T-cell (primary cell): ENCODE results near the gene LSM6. TPM values are rescaled to one million over a fixed set of nuclear protein-coding genes. Genes with fewer than 3 reads are reported as not detected.

Experiments
- ATAC-seq, 4 experiments: fragments of 200-7000 bp in 3 of 4; fragments of 150-1000 bp in 1 of 4; cut with Tn5 transposase; replicated peaks in 1 of 4; 1 replicate in 3 of 4; 2 replicates in 1 of 4; pipeline ENCODE4 v1.10.0; 2021; ENCODE audit warnings: moderate library complexity in 3 of 4, mild to moderate bottlenecking in 2 of 4, moderate number of reproducible peaks in 1 of 4
- CTCF ChIA-PET, 2 donors: fragments of 300-600 bp; sonication (Branson Sonifier 250); formaldehyde crosslinking; loops; one replicate each; lab custom pipeline; 2022; ENCODE audit warnings: antibody characterized with exemption in 2 of 2; lab: Charles Lee
- POLR2A ChIA-PET, 2 donors: fragments of 300-600 bp; sonication (Branson Sonifier 250); formaldehyde crosslinking; loops; one replicate each; lab custom pipeline; 2022; ENCODE audit warnings: antibody characterized with exemption in 2 of 2; lab: Charles Lee
- DNase-seq, 35 experiments: peaks; one replicate each; pipeline versions ENCODE4 v3.0.0 to v3.0.0-alpha.2; 2013 to 2023
- H3K27ac ChIP-seq: one replicate; pipeline ENCODE4 v1.5.1; 2013; ENCODE audit warnings: low read length
- H3K27me3 ChIP-seq, 2 experiments: replicated peaks in 1 of 2; 1 replicate in 1 of 2; 2 replicates in 1 of 2; pipeline versions ENCODE4 v1.6.1 to v1.7.0; 2013; ENCODE audit warnings: low read length in 1 of 2, mixed read lengths in 1 of 2; ENCODE audit not compliant: control insufficient read depth in 2 of 2, insufficient read depth in 2 of 2; ENCODE audit errors: extremely low read depth in 1 of 2
- H3K36me3 ChIP-seq, 2 donors: 1 replicate in 1 of 2; 2 replicates in 1 of 2; pipeline versions ENCODE4 v1.6.1 to v1.7.0; 2013; ENCODE audit warnings: low read length in 1 of 2; ENCODE audit not compliant: control insufficient read depth in 2 of 2, insufficient read depth in 1 of 2; ENCODE audit errors: extremely low read depth in 1 of 2
- H3K4me1 ChIP-seq, 2 experiments: 1 replicate in 1 of 2; 2 replicates in 1 of 2; pipeline versions ENCODE4 v1.6.1 to v1.7.0; 2013; ENCODE audit warnings: low read length in 2 of 2, mixed read lengths in 1 of 2; ENCODE audit not compliant: insufficient read depth in 2 of 2, control insufficient read depth in 1 of 2; ENCODE audit errors: extremely low read depth in 1 of 2
- H3K4me3 ChIP-seq, 2 donors: 1 replicate in 1 of 2; 2 replicates in 1 of 2; pipeline versions ENCODE4 v1.5.1 to v1.7.0; 2013; ENCODE audit warnings: mild to moderate bottlenecking in 2 of 2, low read length in 1 of 2, moderate library complexity in 1 of 2; ENCODE audit not compliant: control insufficient read depth in 1 of 2; ENCODE audit errors: extremely low read depth in 1 of 2
- H3K9me3 ChIP-seq: 2 replicates; pipeline ENCODE4 v1.7.0; 2013
- H3K27ac Mint-ChIP-seq, 2 donors: one replicate each; pipeline ENCODE4 v1.8.0; 2020 to 2021; ENCODE audit warnings: mild to moderate bottlenecking in 2 of 2, mixed read lengths in 2 of 2
- H3K27me3 Mint-ChIP-seq, 2 donors: one replicate each; pipeline ENCODE4 v1.8.0; 2021 to 2022; ENCODE audit warnings: mixed read lengths in 2 of 2
- H3K36me3 Mint-ChIP-seq: one replicate; pipeline ENCODE4 v1.8.0; 2021; ENCODE audit warnings: mixed read lengths
- H3K4me1 Mint-ChIP-seq, 3 donors: one replicate each; pipeline ENCODE4 v1.8.0; 2020 to 2022; ENCODE audit warnings: mixed read lengths in 3 of 3, mild to moderate bottlenecking in 1 of 3
- H3K4me3 Mint-ChIP-seq, 3 donors: one replicate each; pipeline ENCODE4 v1.8.0; 2020 to 2022; ENCODE audit warnings: mild to moderate bottlenecking in 3 of 3, mixed read lengths in 3 of 3, moderate library complexity in 3 of 3
- H3K9me3 Mint-ChIP-seq, 3 donors: one replicate each; pipeline ENCODE4 v1.8.0; 2020 to 2022; ENCODE audit warnings: mixed read lengths in 3 of 3
- WGBS: methylation state at CpG from one replicate; pipeline ENCODE4 v1.1.5; 2013; ENCODE audit warnings: missing lambda C conversion rate; ENCODE audit not compliant: insufficient coverage; 5-methylcytosine and 5-hydroxymethylcytosine counted together
- total RNA-seq, 35 experiments: library from RNA in 6 of 35; stranded (reverse) in 6 of 35; fragments of 120-200 nt in 1 of 35; gene quantifications; one replicate each; pipeline versions ENCODE4 v1.2.1 to v1.2.4 and lab custom pipeline; 2013 to 2026

Gene LSM6
- total RNA-seq, 5 donors from 2014 or later (not counting 1 experiment from before 2014, with no cell fraction given), result 23.1 to 52.0 (median 45.2) TPM

GRCh38 chr4:146179784-146180370 lies 4.4 kb downstream of the LSM6 start:
- Histone ChIP-seq H3K9me3 (no peaks in the 10 kb centered on the region), H3K4me3 (no peak overlapping the region), H3K27me3 (no peaks in the 10 kb centered on the region), H3K27ac (no peak overlapping the region), H3K36me3 (peaks cover 0 to 23% of the 10 kb centered on the region in 2 donors), H3K4me1 (peaks cover 9 to 17% of the 10 kb centered on the region in 2 experiments)
- Mint-ChIP-seq H3K36me3 (peaks cover 4% of the 10 kb centered on the region), H3K27ac (no peak overlapping the region), H3K4me1 (peaks cover 62 to 65% (median 63%) of the 10 kb centered on the region in 3 donors), H3K4me3 (peak overlapping the region in 1 of 3 donors; percentile 87), H3K9me3 (no peaks in the 10 kb centered on the region), H3K27me3 (no peaks in the 10 kb centered on the region)
- ATAC-seq (no peak), DNase-seq (no peak)
- CTCF ChIA-PET, result interaction anchor here in 1 of 2 donors (0.7 kb wide), 1 partner anchor 24 kb away, joined by 4 read pairs; no protein-coding TSS in a partner anchor
- WGBS, result 100% methylated on average over 3 of the region's 7 CpGs
- POLR2A ChIA-PET, result interaction anchor here in 1 of 2 donors (0.7 kb wide), 1 partner anchor 39 kb away, joined by 3 read pairs; no protein-coding TSS in a partner anchor

GRCh38 chr4:146182443-146182842 lies 6.9 kb downstream of the LSM6 start:
- ATAC-seq (no peak), DNase-seq (no peak)
- Mint-ChIP-seq H3K9me3 (no peaks in the 10 kb centered on the region), H3K27me3 (no peaks in the 10 kb centered on the region), H3K27ac (no peak overlapping the region), H3K4me3 (no peak overlapping the region), H3K4me1 (peaks cover 48 to 51% (median 51%) of the 10 kb centered on the region in 3 donors), H3K36me3 (peaks cover 17% of the 10 kb centered on the region)
- ChIA-PET CTCF (no interaction called here), POLR2A (no interaction called here)
- H3K4me3 ChIP-seq, result no peak overlapping the region
- H3K36me3 ChIP-seq, result peaks cover 0 to 41% of the 10 kb centered on the region in 2 donors
- no peak overlapping the region for H3K27ac ChIP-seq
- H3K4me1 ChIP-seq, result peaks cover 5 to 13% of the 10 kb centered on the region in 2 experiments
- no CpG with 5 or more reads among the region's 3 CpGs for WGBS
- no peaks in the 10 kb centered on the region for H3K9me3 ChIP-seq
- no peaks in the 10 kb centered on the region for H3K27me3 ChIP-seq

GRCh38 chr4:146183209-146183608 lies 7.7 kb downstream of the LSM6 start:
- peaks cover 5 to 6% of the 10 kb centered on the region in 2 experiments for H3K4me1 ChIP-seq
- Mint-ChIP-seq H3K9me3 (no peaks in the 10 kb centered on the region), H3K27me3 (no peaks in the 10 kb centered on the region), H3K27ac (peak overlapping the region in 1 of 2 donors; percentile 7), H3K4me3 (no peak overlapping the region), H3K4me1 (peaks cover 42 to 44% (median 44%) of the 10 kb centered on the region in 3 donors), H3K36me3 (peaks cover 22% of the 10 kb centered on the region)
- no peaks in the 10 kb centered on the region for H3K27me3 ChIP-seq
- ChIA-PET POLR2A (interaction anchor here in 1 of 2 donors (0.7 kb wide), 1 partner anchor 238 kb away, joined by 5 read pairs; no protein-coding TSS in a partner anchor), CTCF (no interaction called here)
- no CpG with 5 or more reads among the region's 2 CpGs for WGBS
- DNase-seq (no peak), ATAC-seq (no peak)
- H3K4me3 ChIP-seq, result no peak overlapping the region
- no peak overlapping the region for H3K27ac ChIP-seq
- peaks cover 1 to 48% of the 10 kb centered on the region in 2 donors for H3K36me3 ChIP-seq
- no peaks in the 10 kb centered on the region for H3K9me3 ChIP-seq

- H3K4me1 Mint-ChIP-seq, result peaks cover 14 to 18% (median 17%) of the 10 kb centered on the region in 3 donors
- H3K4me3 ChIP-seq, result no peak overlapping the region
- no peaks in the 10 kb centered on the region for H3K27me3 ChIP-seq
- H3K9me3 Mint-ChIP-seq, result no peaks in the 10 kb centered on the region
- whole genome bisulfite sequencing, result no CpG with 5 or more reads among the region's 4 CpGs
- POLR2A ChIA-PET, result no interaction called here
- DNase-seq (no peak), ATAC-seq (no peak)
- H3K4me3 Mint-ChIP-seq, result no peak overlapping the region
- no peaks in the 10 kb centered on the region for H3K4me1 ChIP-seq
- CTCF ChIA-PET, result interaction anchor here in 1 of 2 donors (0.7 kb wide), 1 partner anchor 156 kb away, joined by 3 read pairs; no protein-coding TSS in a partner anchor
- no peaks in the 10 kb centered on the region for H3K27me3 Mint-ChIP-seq
- H3K36me3 Mint-ChIP-seq, result peaks cover 40% of the 10 kb centered on the region
- H3K27ac ChIP-seq, result no peak overlapping the region
- peaks cover 2 to 67% of the 10 kb centered on the region in 2 donors for H3K36me3 ChIP-seq
- H3K27ac Mint-ChIP-seq, result no peak overlapping the region
- no peaks in the 10 kb centered on the region for H3K9me3 ChIP-seq
These were observed 10.5 kb downstream of the LSM6 start for GRCh38 chr4:146186041-146186440.

GRCh38 chr4:146186596-146186995 lies 11.1 kb downstream of the LSM6 start:
- ATAC-seq, result no peak
- Histone ChIP-seq H3K9me3 (no peaks in the 10 kb centered on the region), H3K4me1 (no peaks in the 10 kb centered on the region), H3K4me3 (no peak overlapping the region), H3K27me3 (no peaks in the 10 kb centered on the region), H3K27ac (no peak overlapping the region), H3K36me3 (peaks cover 2 to 69% of the 10 kb centered on the region in 2 donors)
- DNase-seq, result no peak
- H3K27me3 Mint-ChIP-seq, result no peaks in the 10 kb centered on the region
- ChIA-PET POLR2A (no interaction called here), CTCF (interaction anchor here in 1 of 2 donors (0.7 kb wide), 1 partner anchor 155 kb away, joined by 3 read pairs; no protein-coding TSS in a partner anchor)
- H3K4me1 Mint-ChIP-seq, result peaks cover 9 to 15% (median 15%) of the 10 kb centered on the region in 3 donors
- 100% methylated on average over 1 of the region's 3 CpGs for WGBS
- no peak overlapping the region for H3K27ac Mint-ChIP-seq
- H3K36me3 Mint-ChIP-seq, result peaks cover 45% of the 10 kb centered on the region
- H3K4me3 Mint-ChIP-seq, result no peak overlapping the region
- no peaks in the 10 kb centered on the region for H3K9me3 Mint-ChIP-seq

GRCh38 chr4:146190456-146190855 lies 14.9 kb downstream of the LSM6 start:
- Mint-ChIP-seq H3K27me3 (no peaks in the 10 kb centered on the region), H3K4me3 (no peak overlapping the region), H3K9me3 (no peaks in the 10 kb centered on the region), H3K27ac (no peak overlapping the region), H3K36me3 (peaks cover 51% of the 10 kb centered on the region), H3K4me1 (no peaks in the 10 kb centered on the region)
- ATAC-seq, result no peak
- H3K4me1 ChIP-seq, result no peaks in the 10 kb centered on the region
- no peak overlapping the region for H3K27ac ChIP-seq
- H3K9me3 ChIP-seq, result no peaks in the 10 kb centered on the region
- no peak overlapping the region for H3K4me3 ChIP-seq
- DNase-seq, result no peak
- H3K27me3 ChIP-seq, result no peaks in the 10 kb centered on the region
- H3K36me3 ChIP-seq, result peaks cover 8 to 55% of the 10 kb centered on the region in 2 donors
- CTCF ChIA-PET, result no interaction called here
- POLR2A ChIA-PET, result no interaction called here
- WGBS, result 100% methylated on average over 1 of the region's 2 CpGs
